Endothelial cell of umbilical vein (primary cell): ENCODE results near the gene CCR9. TPM values are rescaled to one million over a fixed set of nuclear protein-coding genes. Genes with fewer than 3 reads are reported as not detected.
"Not testable (repeated sequence)": the region's sequence is repeated elsewhere in the genome, so short reads cannot be mapped to it uniquely, and the experiment has no call there.

ENCODE experiments used
- BruUV-seq: library from RNA; stranded (reverse); fragments of 400-500 nt; replicated peaks from 2 replicates; lab custom pipeline; 2021; lab: Mats Ljungman, UMichigan
- CTCF ChIA-PET: fragments of 300-600, 350-600 bp; sonication (Branson Sonifier 250); formaldehyde crosslinking; loops from one replicate; lab custom pipeline; 2021; ENCODE audit warnings: antibody characterized with exemption, inconsistent platforms; lab: Charles Lee
- POLR2A ChIA-PET: fragments of 300-600, 350-600 bp; sonication (Branson Sonifier 250); formaldehyde crosslinking; loops from one replicate; lab custom pipeline; 2021; ENCODE audit warnings: antibody characterized with exemption, inconsistent platforms; lab: Charles Lee
- DNase-seq: peaks from one replicate; pipeline ENCODE4 v3.0.0-alpha.2; 2011; ENCODE audit warnings: low read depth, low spot score
- FAIRE-seq: peaks from 2 replicates; lab custom pipeline; 2011; peaks lifted over from hg19 to GRCh38; lab: Jason Lieb, UNC
- H2AFZ ChIP-seq: 2 replicates; pipeline ENCODE4 v1.6.0; 2012; ENCODE audit warnings: low read depth, low read length, control low read depth, inconsistent platforms
- H3K27ac ChIP-seq: 2 replicates; pipeline ENCODE4 v1.5.1; 2011; ENCODE audit warnings: low read depth, mild to moderate bottlenecking, control low read depth, low read length, moderate library complexity; ENCODE audit not compliant: insufficient read depth
- H3K27me3 ChIP-seq, 2 experiments: 2 replicates each; pipeline versions ENCODE4 v1.6.0 to v1.6.1; 2011; ENCODE audit warnings: low read length in 2 of 2, mixed read lengths in 1 of 2; ENCODE audit not compliant: control insufficient read depth in 2 of 2, insufficient read depth in 2 of 2
- H3K36me3 ChIP-seq, 2 experiments: 2 replicates in 1 of 2; 3 replicates in 1 of 2; pipeline ENCODE4 v1.5.1; 2011; ENCODE audit warnings: low read length in 2 of 2, mild to moderate bottlenecking in 1 of 2, moderate library complexity in 1 of 2; ENCODE audit not compliant: control insufficient read depth in 2 of 2, insufficient read depth in 2 of 2; ENCODE audit errors: extremely low read depth in 1 of 2
- H3K4me1 ChIP-seq: 3 replicates; pipeline ENCODE4 v1.5.1; 2011; ENCODE audit warnings: mild to moderate bottlenecking, low read length; ENCODE audit not compliant: control insufficient read depth, insufficient read depth; ENCODE audit errors: extremely low read depth
- H3K4me2 ChIP-seq: 2 replicates; pipeline ENCODE4 v1.6.1; 2011; ENCODE audit warnings: low read length, control low read depth, mixed read lengths; ENCODE audit not compliant: insufficient read depth
- H3K4me3 ChIP-seq, 3 experiments: fragments of 200-600 bp in 1 of 3; sonication (generic), shearing (Covaris generic) in 1 of 3; replicated peaks in 1 of 3; 2 replicates each; pipeline ENCODE4 v1.5.1; 2011 to 2016; ENCODE audit warnings: control low read depth in 3 of 3, low read length in 3 of 3, mild to moderate bottlenecking in 2 of 3, inconsistent platforms in 1 of 3, low read depth in 1 of 3, moderate library complexity in 1 of 3; ENCODE audit not compliant: insufficient read depth in 1 of 3
- H3K79me2 ChIP-seq: 2 replicates; pipeline ENCODE4 v1.6.0; 2012; ENCODE audit warnings: low read length, inconsistent platforms; ENCODE audit not compliant: control insufficient read depth, insufficient read depth
- H3K9ac ChIP-seq: replicated peaks from 2 replicates; pipeline ENCODE3; 2011; ENCODE audit warnings: low read length, control low read depth; ENCODE audit not compliant: insufficient read depth; ENCODE audit errors: extremely low read depth
- H3K9me1 ChIP-seq: replicated peaks from 3 replicates; pipeline ENCODE4 v1.6.0; 2011; ENCODE audit warnings: mild to moderate bottlenecking, low read length; ENCODE audit not compliant: control insufficient read depth, insufficient read depth; ENCODE audit errors: extremely low read depth
- H3K9me3 ChIP-seq: replicated peaks from 2 replicates; pipeline ENCODE4 v1.5.1; 2012; ENCODE audit warnings: low read length, inconsistent platforms; ENCODE audit not compliant: control insufficient read depth, insufficient read depth
- H4K20me1 ChIP-seq: replicated peaks from 2 replicates; pipeline ENCODE3; 2011; ENCODE audit warnings: mild to moderate bottlenecking, low read length; ENCODE audit not compliant: control insufficient read depth, insufficient read depth; ENCODE audit errors: extremely low read depth
- CTCF ChIP-seq, 2 donors: IDR thresholded peaks; 1 replicate in 1 of 2; 2 replicates in 1 of 2; pipeline ENCODE4 v1.5.1; 2011; ENCODE audit warnings: low read length in 2 of 2, mild to moderate bottlenecking in 2 of 2, moderate library complexity in 2 of 2, control low read depth in 1 of 2, inconsistent platforms in 1 of 2, low read depth in 1 of 2; ENCODE audit not compliant: insufficient read depth in 1 of 2; ENCODE audit errors: extremely low read depth in 1 of 2
- EZH2 ChIP-seq: IDR thresholded peaks from 2 replicates; pipeline ENCODE4 v1.6.1; 2012; ENCODE audit warnings: borderline replicate concordance, low read depth, mild to moderate bottlenecking, moderate library complexity, low read length, inconsistent platforms; ENCODE audit not compliant: severe bottlenecking
- FOS ChIP-seq: IDR thresholded peaks from 2 replicates; pipeline ENCODE4 v1.6.1; 2011; ENCODE audit warnings: mild to moderate bottlenecking, low read length, moderate library complexity, borderline replicate concordance; ENCODE audit not compliant: insufficient read depth
- GATA2 ChIP-seq: IDR thresholded peaks from 2 replicates; pipeline ENCODE4 v1.7.0; 2011; ENCODE audit warnings: low read depth, mild to moderate bottlenecking, moderate library complexity, mixed read lengths, low read length; ENCODE audit not compliant: insufficient read length, insufficient read depth
- JUN ChIP-seq: IDR thresholded peaks from 2 replicates; pipeline ENCODE4 v1.6.1; 2011; ENCODE audit warnings: borderline replicate concordance, low read depth; ENCODE audit not compliant: insufficient read length, insufficient read depth
- MAX ChIP-seq: IDR thresholded peaks from 2 replicates; pipeline ENCODE4 v1.6.1; 2011; ENCODE audit not compliant: insufficient read depth, insufficient read length
- MYC ChIP-seq: IDR thresholded peaks from one replicate; pipeline ENCODE4 v1.6.1; 2011; ENCODE audit warnings: mild to moderate bottlenecking, low read depth, low read length
- POLR2A ChIP-seq: IDR thresholded peaks from 2 replicates; pipeline ENCODE4 v1.6.1; 2012; ENCODE audit warnings: low read depth, mild to moderate bottlenecking, control low read depth, low read length
- POLR2AphosphoS5 ChIP-seq: IDR thresholded peaks from 2 replicates; pipeline ENCODE4 v1.6.1; 2012; ENCODE audit warnings: low read depth, mild to moderate bottlenecking, control low read depth, low read length, moderate library complexity; ENCODE audit not compliant: insufficient read depth
- dilution Hi-C: fragments of 300-500 bp; cut with MboI; formaldehyde crosslinking; loops from one replicate; pipeline ENCODE4 v1.15.0; 2019; ENCODE audit warnings: low sequenced_read_pairs; ENCODE audit not compliant: extremely low pct_ligation_motif_present
- intact Hi-C: fragments of 100-400 bp; cut with micrococcal nuclease; formaldehyde crosslinking; loops from one replicate; pipeline ENCODE4 v1.10.0; 2022
- polyA plus RNA-seq, 4 experiments: library from polyadenylated mRNA; depleted of rRNA in 3 of 4; stranded (reverse) in 3 of 4; unstranded in 1 of 4; fragments of >200 nt; gene quantifications; 2 replicates each; pipeline versions ENCODE4 v1.2.1 to v1.2.3, GENCODE V29; 2011 to 2012; ENCODE audit warnings: missing spikeins in 1 of 4
- total RNA-seq: library from RNA; stranded (reverse); gene quantifications from 2 replicates; pipeline ENCODE4 v1.2.3, GENCODE V29; 2021

The CCR9 gene
- total and polyA plus RNA-seq, 2 donors (not counting 3 experiments of a cell fraction or from before 2014, with no cell fraction given): not detected

- dilution Hi-C loops: no loop called here
- peaks cover 11 to 36% of the 10 kb centered on the region in 2 experiments for H3K27me3 ChIP-seq
These were observed 38.0 kb upstream of the CCR9 start for GRCh38 chr3:45848392-45848791.

GRCh38 chr3:45852828-45853227 lies 33.5 kb upstream of the CCR9 start:
- BruUV-seq: no TSS peak
- DNase-seq (no peak), FAIRE-seq (no peak)
- Histone ChIP-seq H3K79me2 (no peaks in the 10 kb centered on the region), H4K20me1 (no peaks in the 10 kb centered on the region), H2AFZ (no peak overlapping the region), H3K27ac (no peak overlapping the region), H3K4me3 (no peak overlapping the region), H3K9ac (no peak overlapping the region), H3K4me1 (no peaks in the 10 kb centered on the region), H3K9me1 (no peaks in the 10 kb centered on the region), H3K36me3 (no peaks in the 10 kb centered on the region), H3K9me3 (no peaks in the 10 kb centered on the region), H3K27me3 (peaks cover 8 to 23% of the 10 kb centered on the region in 2 experiments), H3K4me2 (no peak overlapping the region)
- TF ChIP-seq POLR2AphosphoS5 (no peak), FOS (no peak), GATA2 (no peak), MAX (no peak), CTCF (IDR thresholded peaks at IDR 0.05; ENCODE audit: extremely low read depth in 1 of 2, insufficient read depth in 1 of 2, low read depth in 1 of 2, low read length in 2 of 2) (no peak), POLR2A (no peak), MYC (no peak), EZH2 (no peak), JUN (no peak)
- dilution Hi-C loops: no loop called here
- POLR2A ChIA-PET: no interaction called here
- CTCF ChIA-PET: interaction anchor here (0.8 kb wide), 1 partner anchor 54 kb away, joined by 3 read pairs; no protein-coding TSS in a partner anchor
- intact Hi-C loops: no loop called here

More at GRCh38 chr3:45848392-45848791, 38.0 kb upstream of the CCR9 start:
- Histone ChIP-seq H3K79me2 (no peaks in the 10 kb centered on the region), H3K9ac (no peak overlapping the region), H3K9me1 (no peaks in the 10 kb centered on the region), H3K36me3 (no peaks in the 10 kb centered on the region), H3K4me1 (no peaks in the 10 kb centered on the region), H3K9me3 (no peaks in the 10 kb centered on the region), H3K27ac (no peak overlapping the region), H3K4me2 (no peak overlapping the region), H3K4me3 (no peak overlapping the region), H2AFZ (no peak overlapping the region), H4K20me1 (no peaks in the 10 kb centered on the region)
- CTCF ChIA-PET: no interaction called here
- TF ChIP-seq MYC: no peak
- BruUV-seq: no TSS peak
- no peak for FAIRE-seq
- POLR2A ChIA-PET: no interaction called here
- intact Hi-C loops: no loop called here
- no peak for DNase-seq

GRCh38 chr3:45856323-45856722 lies 30.0 kb upstream of the CCR9 start:
- intact Hi-C loops, H3K9me1 ChIP-seq, CTCF ChIA-PET, H3K4me1 ChIP-seq, dilution Hi-C loops, H3K9ac ChIP-seq, H3K4me2 ChIP-seq, H3K27ac ChIP-seq, H3K36me3 ChIP-seq, H2AFZ ChIP-seq, H3K79me2 ChIP-seq, H3K9me3 ChIP-seq, FAIRE-seq, H3K4me3 ChIP-seq, POLR2A ChIA-PET, H4K20me1 ChIP-seq, BruUV-seq, DNase-seq: not testable (repeated sequence)
- H3K27me3 ChIP-seq: peaks cover 0 to 11% of the 10 kb centered on the region in 2 experiments
